Fibroblast of gingiva (primary cell): ENCODE data around the gene MAPT.
"Not testable (repeated sequence)": the region's sequence is repeated elsewhere in the genome, so short reads cannot be mapped to it uniquely, and the experiment has no call there.

ENCODE experiments used
- DNase-seq: peaks from one replicate; pipeline ENCODE4 v3.0.0-alpha.2; 2011; ENCODE audit warnings: low read depth

The MAPT gene

DNA sequence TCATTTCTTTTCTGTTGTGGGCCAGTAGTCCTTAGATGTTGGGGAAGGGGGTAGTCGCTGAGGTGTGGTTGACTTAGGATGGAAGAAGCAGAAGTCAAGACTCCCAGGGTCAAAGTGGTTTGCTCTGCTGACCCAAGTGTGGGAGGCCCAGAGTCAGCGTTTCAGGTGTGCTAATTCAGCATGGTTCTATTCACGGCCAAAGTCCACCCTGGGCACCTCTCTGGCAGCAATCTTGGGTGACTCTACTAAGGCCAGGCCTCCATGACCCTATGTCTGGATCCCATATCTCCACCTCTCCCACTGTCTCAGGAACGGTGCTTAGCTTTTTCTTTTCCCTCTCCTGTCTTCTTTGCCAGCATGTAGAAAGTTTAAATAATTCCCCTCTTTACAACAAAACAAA lies 32.9 kb downstream of the MAPT start:
- DNase-seq: no peak

GRCh38 chr17:45929344-45929743 lies 35.0 kb downstream of the MAPT start:
- no peak for DNase-seq

DNA sequence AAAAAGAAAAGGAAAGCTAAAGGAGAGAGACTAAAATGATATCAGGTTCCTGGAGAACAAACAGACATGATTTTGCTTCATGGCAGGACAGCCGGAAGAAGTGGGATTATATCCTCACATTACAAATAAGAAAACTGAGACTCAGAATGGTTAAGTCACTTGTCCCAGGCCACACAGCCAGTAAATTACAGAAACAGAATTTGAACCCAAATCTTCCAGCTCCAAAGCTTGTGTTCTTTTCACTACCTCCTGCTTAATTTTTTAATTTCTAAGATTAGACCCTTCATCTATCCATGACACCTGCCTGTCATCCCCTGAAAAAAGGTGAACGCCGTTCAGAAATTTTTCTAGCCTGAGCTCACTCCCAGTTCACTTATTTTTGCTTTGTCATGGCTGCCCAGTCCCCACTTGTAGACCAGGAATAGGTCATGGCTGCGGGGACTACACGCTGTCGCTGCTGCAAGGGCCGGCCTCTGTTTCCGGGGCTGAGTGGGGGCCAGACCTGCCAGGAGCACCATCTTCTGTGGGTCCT lies 36.1 kb downstream of the MAPT start:
- no peak for DNase-seq

DNA sequence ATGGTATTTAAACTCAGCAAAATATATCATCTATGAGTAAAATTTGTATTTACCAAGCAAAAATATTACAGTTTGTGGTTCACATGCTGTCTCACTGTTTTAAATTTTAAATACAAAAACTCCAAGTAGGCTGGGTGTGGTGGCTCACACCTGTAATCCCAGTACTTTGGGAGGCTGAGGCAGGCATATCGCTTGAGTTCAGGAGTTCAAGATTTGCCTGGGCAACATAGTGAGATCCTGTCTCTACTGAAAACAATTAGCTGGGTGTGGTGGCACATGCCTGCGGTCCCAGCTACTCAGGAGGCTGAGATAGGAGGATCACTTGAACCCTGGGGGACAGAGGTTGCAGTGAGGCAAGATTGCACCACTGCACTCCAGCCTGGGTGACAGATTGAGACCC lies 37.3 kb downstream of the MAPT start:
- no peak for DNase-seq

- DNase-seq: no peak
Observed at GRCh38 chr17:45934044-45934979, 40.0 kb downstream of the MAPT start.

DNA sequence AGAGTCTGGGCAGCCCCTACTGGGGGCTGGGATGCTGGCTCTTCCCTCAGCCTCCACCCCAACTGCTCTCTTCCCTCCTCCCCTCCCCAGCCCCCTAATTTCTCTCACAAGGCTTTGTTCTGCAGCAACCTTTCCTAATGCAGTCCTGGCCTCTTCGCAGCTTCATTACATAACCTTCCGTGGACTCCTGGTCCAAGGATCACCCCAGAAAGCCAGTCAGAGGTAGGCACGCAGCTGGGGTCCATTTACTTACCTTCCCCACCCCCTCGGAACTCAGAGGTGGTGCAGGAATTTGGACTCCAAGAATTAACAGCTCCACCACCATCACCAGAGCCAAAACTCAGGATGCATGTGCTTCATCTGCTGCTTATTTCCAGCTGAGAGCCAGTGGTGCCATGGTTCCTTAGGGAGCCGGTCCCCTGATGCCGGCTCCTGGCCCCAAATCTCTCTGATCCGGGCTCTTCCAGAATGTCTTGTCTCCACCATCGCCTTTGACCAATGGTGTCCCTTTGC lies 40.9 kb downstream of the MAPT start:
- no peak for DNase-seq

DNA sequence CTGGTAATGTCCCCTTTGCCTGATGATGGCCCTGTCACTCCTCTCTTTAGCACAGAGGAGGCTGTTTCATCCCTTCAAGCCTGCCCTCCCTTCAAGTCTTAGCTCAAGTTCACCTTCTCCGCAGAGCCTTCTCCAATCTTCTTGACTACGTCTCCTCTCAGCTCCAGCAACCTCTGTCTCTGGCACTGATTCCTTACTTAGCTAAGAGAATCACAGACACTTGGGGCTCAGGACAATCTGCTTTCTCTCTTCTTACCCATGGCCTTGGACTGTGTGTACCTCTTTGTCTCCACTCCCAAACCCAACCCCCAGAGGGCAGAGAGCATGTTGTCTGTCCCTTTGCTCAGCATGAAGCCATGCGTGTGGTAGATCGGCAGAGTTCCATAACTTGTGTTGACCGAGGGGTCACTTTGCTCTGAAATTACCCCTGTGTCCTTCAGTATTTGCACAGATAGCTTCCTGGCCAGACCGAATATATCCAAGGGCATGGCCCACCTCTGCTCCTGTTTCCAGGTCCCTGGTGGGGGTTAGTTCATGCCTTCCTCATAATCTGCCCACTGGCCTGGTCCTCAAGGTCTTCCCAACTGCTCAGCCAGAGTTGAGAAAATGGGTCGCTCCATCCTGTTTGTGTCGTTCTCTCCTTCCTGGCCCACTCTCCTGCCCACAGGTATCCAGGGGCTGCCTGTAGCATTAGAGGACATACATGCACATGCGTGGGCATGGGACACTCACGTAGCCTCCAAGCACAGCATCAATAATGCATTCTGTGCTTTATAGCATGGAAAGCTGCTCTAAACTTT lies 41.6 kb downstream of the MAPT start:
- no peak for DNase-seq

GRCh38 chr17:45936610-45937009 lies 42.3 kb downstream of the MAPT start:
- no peak for DNase-seq

DNA sequence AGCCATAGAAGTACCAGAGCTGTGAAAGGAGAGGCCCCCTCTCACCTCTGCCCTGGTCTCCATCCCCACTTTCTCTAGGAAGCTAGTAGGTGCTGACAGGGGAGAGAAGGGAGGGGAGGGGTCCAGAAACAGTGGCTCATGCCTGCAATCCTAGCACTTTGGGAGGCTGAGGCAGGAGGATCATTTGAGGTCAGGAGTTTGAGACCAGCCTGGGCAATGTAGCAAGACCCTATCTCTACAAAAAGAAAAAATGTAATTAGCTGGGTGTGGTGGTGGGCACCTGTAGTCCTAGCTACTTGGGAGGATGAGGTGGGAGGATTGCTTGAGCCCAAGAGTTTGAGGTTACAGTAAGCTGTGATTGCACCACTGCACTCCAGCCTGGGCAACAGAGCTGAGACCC lies 42.8 kb downstream of the MAPT start:
- not testable (repeated sequence) for DNase-seq

DNA sequence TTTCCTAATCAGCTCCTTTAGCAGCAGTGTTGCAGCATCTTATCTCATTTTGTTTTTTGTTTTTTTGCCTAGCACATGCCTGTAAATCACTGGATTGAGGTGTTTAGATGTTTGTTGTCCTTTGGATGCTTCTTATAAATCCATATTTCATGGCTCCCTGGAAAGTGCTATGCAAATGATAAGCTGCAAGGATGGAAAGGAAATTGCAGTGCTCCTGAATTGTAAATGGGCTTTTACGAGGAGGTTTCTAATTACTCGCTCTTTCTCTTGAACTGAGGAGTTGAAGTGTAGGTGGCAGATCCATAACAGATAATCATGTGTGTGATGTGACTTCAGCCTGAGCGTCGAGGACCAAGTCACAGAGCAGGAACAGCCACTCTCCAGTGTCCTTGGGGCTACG lies 45.0 kb downstream of the MAPT start:
- no peak for DNase-seq

GRCh38 chr17:45940293-45940692 lies 45.9 kb downstream of the MAPT start:
- DNase-seq: no peak

GRCh38 chr17:45940826-45941225 lies 46.5 kb downstream of the MAPT start:
- DNase-seq: peak; percentile 15

GRCh38 chr17:45941395-45941794 lies 47.0 kb downstream of the MAPT start:
- no peak for DNase-seq

GRCh38 chr17:45942284-45942683 lies 47.9 kb downstream of the MAPT start:
- DNase-seq: peak; percentile 69

DNA sequence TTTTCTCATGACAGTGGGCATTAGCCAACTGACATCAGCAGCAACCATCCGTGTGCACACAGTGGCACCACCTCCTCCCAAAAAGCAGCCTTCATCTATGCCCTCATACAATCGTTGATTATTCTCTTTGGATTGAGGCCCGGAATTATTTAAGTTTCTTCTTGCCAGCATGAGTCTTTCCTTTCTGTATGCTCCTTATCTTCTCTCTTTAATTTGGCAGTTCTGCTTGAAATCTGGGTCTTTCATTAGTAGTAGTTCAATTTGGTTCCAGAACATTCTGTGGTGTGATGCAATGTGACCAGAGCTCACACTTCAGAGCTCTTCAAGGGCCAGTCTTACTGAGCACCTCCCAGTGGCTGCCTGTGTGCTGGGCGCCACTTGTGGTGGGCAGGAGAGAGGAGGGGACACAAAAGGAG lies 52.5 kb downstream of the MAPT start:
- DNase-seq: no peak

DNA sequence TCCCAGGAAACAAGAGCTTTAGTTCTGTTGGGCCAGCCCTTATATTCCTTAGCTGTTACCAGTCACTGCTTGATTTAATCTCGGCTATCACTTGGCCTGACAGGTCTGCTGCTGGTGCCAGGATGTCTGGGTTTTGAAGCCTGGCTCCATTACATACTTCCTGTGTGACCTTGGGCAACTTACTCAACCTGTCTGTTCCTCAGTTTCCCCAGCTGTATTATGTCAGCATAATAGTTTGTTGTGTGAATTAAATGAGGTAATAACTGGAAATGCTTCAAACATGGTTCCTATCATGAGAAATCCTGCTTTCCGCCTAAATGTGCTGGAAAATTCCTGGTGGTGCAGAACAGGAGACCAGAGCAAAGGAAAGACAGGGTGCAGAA lies 54.1 kb downstream of the MAPT start:
- no peak for DNase-seq

GRCh38 chr17:45948881-45949624 lies 54.7 kb downstream of the MAPT start:
- peak; percentile 53 for DNase-seq

DNA sequence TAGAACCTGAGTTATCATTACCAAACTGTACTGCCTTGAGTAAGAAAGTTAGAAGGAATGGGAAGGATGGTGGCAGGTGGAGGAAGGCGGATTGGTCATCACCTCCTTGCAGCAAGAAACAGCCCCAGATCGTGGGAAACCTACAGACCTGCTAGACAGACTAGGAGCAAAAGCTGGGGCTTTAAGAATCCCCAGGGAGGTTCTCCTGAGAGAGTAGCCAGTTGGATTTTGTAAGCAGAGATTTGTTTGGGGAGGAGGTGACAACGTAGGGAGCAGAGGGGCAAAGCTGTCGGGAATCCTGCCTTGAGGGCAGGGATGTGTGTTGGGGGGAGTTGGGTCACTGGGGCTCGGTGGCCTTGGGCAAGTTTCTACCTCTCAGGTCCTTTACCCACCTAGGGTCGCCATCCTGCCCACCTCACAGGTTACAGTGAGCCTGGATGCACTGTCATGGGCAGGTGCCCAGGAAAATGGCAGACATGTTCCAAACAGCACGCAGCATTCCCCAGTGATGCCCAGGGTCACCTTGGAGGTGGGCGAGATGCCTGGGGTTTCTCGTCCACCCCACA lies 55.5 kb downstream of the MAPT start:
- DNase-seq: no peak

DNA sequence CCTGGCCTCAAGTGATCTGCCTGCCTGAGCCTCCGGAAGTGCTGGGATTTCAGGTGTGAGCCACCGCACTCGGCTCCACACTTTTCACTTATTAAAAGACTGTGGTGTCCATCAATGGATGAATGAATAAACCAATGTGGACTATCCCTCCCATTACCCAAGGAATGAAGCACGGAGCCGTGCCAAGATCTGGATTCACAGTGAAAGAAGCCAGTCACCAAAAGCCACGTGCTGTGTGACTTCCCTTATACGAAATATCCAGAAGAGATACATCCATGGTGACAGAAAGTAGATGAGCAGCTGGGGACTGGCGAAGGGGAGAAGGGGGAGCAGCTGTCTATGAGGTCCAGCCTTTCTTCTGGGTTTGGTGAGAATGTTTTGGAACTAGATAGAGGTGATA lies 56.5 kb downstream of the MAPT start:
- no peak for DNase-seq

DNA sequence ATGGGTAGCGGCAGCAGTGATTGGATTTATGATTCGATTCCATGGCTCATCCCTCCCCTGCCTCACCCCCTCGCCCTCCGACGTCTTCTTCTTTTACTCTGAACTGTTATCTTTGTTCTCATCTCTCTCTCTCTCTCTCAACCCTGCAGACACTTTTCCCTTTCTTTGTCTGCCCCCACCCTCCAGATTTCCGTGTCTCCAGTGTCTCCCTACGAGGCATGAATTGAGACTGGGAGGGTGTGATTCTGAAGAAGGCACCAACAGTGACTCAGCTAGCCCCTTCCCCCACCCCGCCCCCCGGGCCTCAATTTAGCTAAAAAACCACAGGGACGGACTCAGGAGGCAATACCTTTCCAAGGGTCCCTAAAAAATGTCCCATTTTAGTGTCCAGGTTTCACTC lies 57.0 kb downstream of the MAPT start:
- DNase-seq: no peak

GRCh38 chr17:45951941-45952340 lies 57.6 kb downstream of the MAPT start:
- DNase-seq: no peak
